Right lobe of liver (tissue), 6 donors: Measurements from ENCODE around the gene HID1. TPM values are rescaled to one million over a fixed set of nuclear protein-coding genes. Genes with fewer than 3 reads are reported as not detected.

Source experiments
- ATAC-seq, 4 donors: fragments of 200-7000 bp; cut with Tn5 transposase; one replicate each; pipeline ENCODE4 v1.9.1; 2020; ENCODE audit warnings: mild to moderate bottlenecking in 4 of 4, moderate library complexity in 4 of 4
- DNase-seq, 3 donors: peaks; one replicate each; pipeline ENCODE4 v3.0.0-alpha.2; 2020
- H3K27ac ChIP-seq, 3 donors: fragments of 200-600 bp; one replicate each; pipeline ENCODE4 v1.8.0; 2022
- H3K27me3 ChIP-seq, 2 donors: fragments of 200-600 bp; one replicate each; pipeline ENCODE4 v1.8.0; 2022
- H3K36me3 ChIP-seq, 4 donors: fragments of 200-600 bp; sonication (generic) in 1 of 4; one replicate each; pipeline versions ENCODE4 v1.5.1 to v1.8.0; 2017 to 2022; ENCODE audit warnings: control low read depth in 1 of 4
- H3K4me1 ChIP-seq, 4 donors: fragments of 200-600 bp; sonication (generic) in 1 of 4; one replicate each; pipeline versions ENCODE4 v1.5.1 to v1.8.0; 2017 to 2022; ENCODE audit warnings: control low read depth in 1 of 4
- H3K4me3 ChIP-seq, 3 donors: fragments of 200-600 bp; one replicate each; pipeline ENCODE4 v1.8.0; 2022
- H3K9me3 ChIP-seq, 4 donors: fragments of 200-600 bp; sonication (generic) in 1 of 4; one replicate each; pipeline versions ENCODE4 v1.5.1 to v1.8.0; 2017 to 2022; ENCODE audit warnings: control low read depth in 1 of 4
- POLR2A ChIP-seq: fragments of 450-650 bp; IDR thresholded peaks from one replicate; pipeline ENCODE4 v1.6.1; 2017; ENCODE audit warnings: antibody characterized with exemption, mild to moderate bottlenecking
- WGBS: methylation state at CpG from one replicate; pipeline ENCODE4 v1.1.6; 2018; ENCODE audit warnings: low coverage, low lambda C conversion rate; ENCODE audit not compliant: insufficient coverage; ENCODE audit errors: missing lambda C conversion rate; 5-methylcytosine and 5-hydroxymethylcytosine counted together
- intact Hi-C, 2 donors: fragments of 100-400 bp; cut with DNase I; formaldehyde crosslinking; loops; one replicate each; pipeline versions ENCODE4 v1.11.2 to v1.14.1; 2022
- total RNA-seq, 6 experiments: library from RNA; depleted of rRNA in 2 of 6; stranded (reverse); fragments of >200 nt in 2 of 6; fragmentation: NEBNext Ultra II Directional in 3 of 6; extraction: Animal tissue kit (Norgen Biotek cat#: 25700) in 3 of 6; gene quantifications; one replicate each; pipeline versions ENCODE4 v1.1.0 to v1.2.4, GENCODE V29; 2016 to 2023
- TF ChIP-seq, protein P1 (sequence below), 4 donors: fragments of 200-600 bp in 3 of 4; fragments of 450-650 bp in 1 of 4; IDR thresholded peaks; one replicate each; pipeline versions ENCODE4 v1.5.1 to v1.8.0; 2016 to 2022; ENCODE audit warnings: antibody characterized with exemption in 4 of 4, mild to moderate bottlenecking in 2 of 4
- donor health status: DM: no; HTN: yes; CAD: no.
- donor health status: DM: no; HTN: no; CAD: no.
- donor health status: DM: no; HTN: no; CAD: no.
- donor health status: DM: no; HTN: yes; CAD: no.
- donor health status: DM: no; HTN: yes; CAD: no.

The HID1 gene
- total RNA-seq, 6 experiments from 2014 or later, result 3.5 to 6.6 (median 4.5) TPM

DNA sequence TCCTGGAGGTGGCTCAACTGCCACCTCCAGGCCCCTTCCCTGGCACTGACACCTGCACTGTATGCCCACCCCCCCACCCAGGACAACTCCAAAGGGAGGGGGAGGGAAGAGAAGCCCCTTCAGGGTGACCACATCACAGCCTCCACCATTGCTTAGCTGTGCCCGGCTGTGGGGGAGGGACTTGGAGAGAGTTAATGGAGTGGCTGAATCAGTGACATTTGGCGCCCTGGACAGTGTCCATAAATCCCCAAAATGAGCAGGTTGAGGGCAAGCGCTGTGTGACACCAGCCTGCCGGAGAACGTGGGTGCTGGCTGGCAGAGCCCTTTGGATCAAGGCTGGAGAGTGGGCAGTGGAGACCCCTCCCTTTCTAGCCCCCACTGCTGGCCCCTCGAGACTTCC lies 50.4 kb downstream of the HID1 start:
- H3K36me3 ChIP-seq, result no peaks in the 10 kb centered on the region
- H3K27ac ChIP-seq, result no peak overlapping the region
- no peak for TF ChIP-seq POLR2A
- TF ChIP-seq, protein P1, sequence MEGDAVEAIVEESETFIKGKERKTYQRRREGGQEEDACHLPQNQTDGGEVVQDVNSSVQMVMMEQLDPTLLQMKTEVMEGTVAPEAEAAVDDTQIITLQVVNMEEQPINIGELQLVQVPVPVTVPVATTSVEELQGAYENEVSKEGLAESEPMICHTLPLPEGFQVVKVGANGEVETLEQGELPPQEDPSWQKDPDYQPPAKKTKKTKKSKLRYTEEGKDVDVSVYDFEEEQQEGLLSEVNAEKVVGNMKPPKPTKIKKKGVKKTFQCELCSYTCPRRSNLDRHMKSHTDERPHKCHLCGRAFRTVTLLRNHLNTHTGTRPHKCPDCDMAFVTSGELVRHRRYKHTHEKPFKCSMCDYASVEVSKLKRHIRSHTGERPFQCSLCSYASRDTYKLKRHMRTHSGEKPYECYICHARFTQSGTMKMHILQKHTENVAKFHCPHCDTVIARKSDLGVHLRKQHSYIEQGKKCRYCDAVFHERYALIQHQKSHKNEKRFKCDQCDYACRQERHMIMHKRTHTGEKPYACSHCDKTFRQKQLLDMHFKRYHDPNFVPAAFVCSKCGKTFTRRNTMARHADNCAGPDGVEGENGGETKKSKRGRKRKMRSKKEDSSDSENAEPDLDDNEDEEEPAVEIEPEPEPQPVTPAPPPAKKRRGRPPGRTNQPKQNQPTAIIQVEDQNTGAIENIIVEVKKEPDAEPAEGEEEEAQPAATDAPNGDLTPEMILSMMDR (IDR thresholded peaks at IDR 0.05), result no peak
- no peaks in the 10 kb centered on the region for H3K9me3 ChIP-seq
- H3K4me1 ChIP-seq, result peaks cover 0 to 12% (median 4%) of the 10 kb centered on the region in 4 donors
- H3K27me3 ChIP-seq, result peaks cover 0 to 22% of the 10 kb centered on the region in 2 donors
- no peak overlapping the region for H3K4me3 ChIP-seq
- ATAC-seq (no peak), DNase-seq (no peak)
- intact Hi-C loops, result loop anchor here in 1 of 2 donors (5.0 kb wide), 1 partner anchor 35 kb away; no protein-coding TSS in a partner anchor
- WGBS, result 41% methylated on average over 4 of the region's 6 CpGs

DNA sequence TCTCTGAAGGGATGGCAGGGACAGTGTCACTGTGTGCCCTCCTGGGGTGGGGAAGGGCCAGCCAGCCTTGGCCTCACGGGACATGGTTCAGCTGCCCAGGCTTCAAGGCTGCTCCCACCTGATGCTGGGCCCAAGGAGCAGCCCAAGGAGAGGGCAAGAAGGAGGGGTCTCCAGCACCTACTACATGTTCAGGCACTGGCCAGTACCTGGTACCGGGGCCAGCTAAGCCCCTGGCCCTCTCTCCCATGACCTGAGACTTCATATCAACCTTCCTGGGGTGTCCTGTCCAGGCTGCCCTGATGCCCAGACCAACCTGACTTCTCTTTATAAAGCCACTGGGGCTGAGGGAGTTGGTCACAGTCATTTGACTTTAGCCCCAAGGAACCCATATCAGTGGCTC lies 50.8 kb downstream of the HID1 start:
- no peak overlapping the region for H3K4me3 ChIP-seq
- no peaks in the 10 kb centered on the region for H3K9me3 ChIP-seq
- ATAC-seq (no peak), DNase-seq (no peak)
- no CpG with 5 or more reads among the region's 2 CpGs for WGBS
- peaks cover 0 to 12% (median 4%) of the 10 kb centered on the region in 4 donors for H3K4me1 ChIP-seq
- H3K27ac ChIP-seq, result no peak overlapping the region
- intact Hi-C loops, result loop anchor here in 1 of 2 donors (5.0 kb wide), 1 partner anchor 36 kb away; no protein-coding TSS in a partner anchor
- H3K27me3 ChIP-seq, result peaks cover 0 to 22% of the 10 kb centered on the region in 2 donors
- TF ChIP-seq, protein P1 (IDR thresholded peaks at IDR 0.05), result no peak
- TF ChIP-seq POLR2A, result no peak
- H3K36me3 ChIP-seq, result no peaks in the 10 kb centered on the region

DNA sequence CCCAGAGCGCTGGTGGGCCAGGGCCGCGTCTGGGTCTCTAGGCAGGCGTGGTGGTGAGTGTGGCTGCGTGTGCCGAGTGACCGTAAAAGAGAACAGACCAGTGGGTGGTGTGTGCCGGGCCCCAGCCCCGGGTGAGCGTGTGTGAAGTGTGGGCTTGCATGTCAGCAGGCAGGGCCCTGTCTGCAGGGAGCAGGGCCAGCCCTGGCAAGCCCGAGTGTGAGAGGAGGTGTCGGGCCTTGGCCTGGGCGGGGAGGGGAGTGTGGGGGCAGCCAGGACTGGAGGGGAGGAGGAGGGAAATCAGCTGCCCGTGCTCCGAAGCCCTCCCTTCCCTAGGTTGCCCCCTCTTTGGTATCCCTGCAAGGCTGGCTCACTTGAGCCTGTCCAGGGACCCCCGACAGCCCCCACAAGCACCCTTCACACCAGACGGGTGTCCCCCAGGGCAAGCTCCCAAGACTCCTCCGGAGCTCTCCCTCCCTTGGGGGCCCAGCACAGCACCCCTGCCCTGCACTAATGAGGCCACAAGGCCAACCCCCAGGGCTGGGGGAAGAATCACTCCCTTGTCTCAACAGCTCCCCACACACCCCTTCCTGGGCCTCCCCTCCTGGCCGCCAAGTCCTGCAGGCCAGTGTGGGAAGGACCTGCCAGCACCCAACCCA lies 51.4 kb downstream of the HID1 start:
- Histone ChIP-seq H3K4me1 (peaks cover 0 to 12% (median 4%) of the 10 kb centered on the region in 4 donors), H3K9me3 (no peaks in the 10 kb centered on the region), H3K36me3 (no peaks in the 10 kb centered on the region), H3K4me3 (no peak overlapping the region), H3K27ac (no peak overlapping the region), H3K27me3 (peaks cover 0 to 22% of the 10 kb centered on the region in 2 donors)
- no peak for TF ChIP-seq POLR2A
- 0% methylated on average over 1 of the region's 19 CpGs for WGBS
- ATAC-seq, result no peak
- intact Hi-C loops, result loop anchor here in 1 of 2 donors (5.0 kb wide), 1 partner anchor 36 kb away; no protein-coding TSS in a partner anchor
- DNase-seq, result no peak

DNA sequence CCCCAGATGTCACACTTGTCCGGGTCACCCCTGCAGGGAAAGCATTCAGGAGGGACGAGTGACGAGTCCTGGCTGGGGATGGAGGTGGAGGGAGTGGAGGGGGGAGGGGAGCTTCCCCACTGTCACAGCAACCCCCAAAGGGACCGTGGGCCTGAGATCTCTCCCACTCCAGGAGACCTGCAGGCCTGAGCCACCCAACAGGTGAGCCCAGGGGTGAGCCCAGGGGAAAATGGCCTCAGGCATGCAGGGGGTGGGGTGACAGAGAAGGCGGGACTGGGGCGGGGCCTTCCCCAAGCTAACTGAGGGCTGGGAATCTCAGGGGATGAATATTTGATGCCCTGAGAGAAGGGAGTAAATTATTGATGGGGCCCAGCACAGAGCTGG lies 51.9 kb downstream of the HID1 start:
- WGBS, result 67% methylated on average over 2 of the region's 6 CpGs
- no peaks in the 10 kb centered on the region for H3K9me3 ChIP-seq
- peaks cover 0 to 12% (median 4%) of the 10 kb centered on the region in 4 donors for H3K4me1 ChIP-seq
- H3K27ac ChIP-seq, result no peak overlapping the region
- no peak for DNase-seq
- H3K4me3 ChIP-seq, result no peak overlapping the region
- intact Hi-C loops, result loop anchor here in 1 of 2 donors (5.0 kb wide), 1 partner anchor 37 kb away; no protein-coding TSS in a partner anchor
- H3K36me3 ChIP-seq, result no peaks in the 10 kb centered on the region
- no peak for TF ChIP-seq POLR2A
- TF ChIP-seq, protein P1 (IDR thresholded peaks at IDR 0.05), result no peak
- ATAC-seq, result no peak
- H3K27me3 ChIP-seq, result peaks cover 0 to 22% of the 10 kb centered on the region in 2 donors

DNA sequence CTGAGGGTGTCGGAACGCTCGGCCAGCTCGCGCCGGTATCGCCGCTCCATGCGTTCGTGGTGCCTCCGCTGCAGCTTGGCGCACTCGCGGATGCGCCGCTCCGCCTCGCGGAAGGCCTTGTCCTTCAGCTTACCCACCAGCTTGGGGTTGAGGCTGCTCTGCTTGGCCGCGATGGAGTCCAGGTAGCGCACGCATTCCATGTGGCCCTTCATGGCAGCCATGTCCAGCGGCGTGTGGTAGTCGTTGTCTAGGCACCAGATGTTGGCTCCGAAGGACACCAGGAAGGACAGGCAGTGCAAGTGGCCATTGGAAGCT lies 52.3 kb downstream of the HID1 start:
- intact Hi-C loops, result loop anchor here in 1 of 2 donors (5.0 kb wide), 1 partner anchor 37 kb away; no protein-coding TSS in a partner anchor
- Histone ChIP-seq H3K4me1 (peaks cover 0 to 12% (median 4%) of the 10 kb centered on the region in 4 donors), H3K4me3 (no peak overlapping the region), H3K27me3 (peaks cover 0 to 22% of the 10 kb centered on the region in 2 donors), H3K36me3 (no peaks in the 10 kb centered on the region), H3K9me3 (no peaks in the 10 kb centered on the region), H3K27ac (no peak overlapping the region)
- 90% methylated on average over 2 of the region's 27 CpGs for whole genome bisulfite sequencing
- ATAC-seq (no peak), DNase-seq (no peak)
- no peak for TF ChIP-seq POLR2A
- TF ChIP-seq, protein P1 (IDR thresholded peaks at IDR 0.05), result no peak
